Osteocyte (in vitro differentiated cells): ENCODE measurements around the gene ROS1. TPM values are rescaled to one million over a fixed set of nuclear protein-coding genes. Genes with fewer than 3 reads are reported as not detected.

Experiments used
- DNase-seq: peaks from one replicate; pipeline ENCODE4 v3.0.0; 2021; ENCODE audit warnings: mixed read lengths; ENCODE audit not compliant: unreplicated experiment; ENCODE audit errors: extremely low spot score
- H3K27ac Mint-ChIP-seq: one replicate; pipeline ENCODE4 v1.8.0; 2021; ENCODE audit warnings: mild to moderate bottlenecking, mixed read lengths; ENCODE audit not compliant: unreplicated experiment
- H3K27me3 Mint-ChIP-seq: one replicate; pipeline ENCODE4 v1.8.0; 2021; ENCODE audit warnings: mixed read lengths; ENCODE audit not compliant: unreplicated experiment
- H3K36me3 Mint-ChIP-seq: one replicate; pipeline ENCODE4 v1.8.0; 2021; ENCODE audit warnings: mixed read lengths; ENCODE audit not compliant: unreplicated experiment
- H3K4me1 Mint-ChIP-seq: one replicate; pipeline ENCODE4 v1.8.0; 2021; ENCODE audit warnings: mixed read lengths; ENCODE audit not compliant: unreplicated experiment
- H3K4me3 Mint-ChIP-seq: one replicate; pipeline ENCODE4 v1.8.0; 2021; ENCODE audit warnings: mild to moderate bottlenecking, moderate library complexity, mixed read lengths; ENCODE audit not compliant: unreplicated experiment
- H3K9me3 Mint-ChIP-seq: one replicate; pipeline ENCODE4 v1.8.0; 2021; ENCODE audit warnings: mixed read lengths; ENCODE audit not compliant: unreplicated experiment
- CTCF ChIP-seq: fragments of 200-600 bp; sonication (generic); IDR thresholded peaks from 2 replicates; pipeline ENCODE4 v1.5.0; 2021; ENCODE audit warnings: antibody characterized with exemption, mild to moderate bottlenecking, moderate library complexity
- total RNA-seq: library from RNA; stranded (reverse); gene quantifications from 2 replicates; pipeline ENCODE4 v1.2.1, GENCODE V29; 2021

Gene ROS1
- total RNA-seq, 1 donor from 2014 or later, result not detected

- no peak for TF ChIP-seq CTCF
- DNase-seq, result no peak
- Mint-ChIP-seq H3K4me3 (no peak overlapping the region), H3K4me1 (no peaks in the 10 kb centered on the region), H3K27ac (no peak overlapping the region), H3K9me3 (no peaks in the 10 kb centered on the region), H3K36me3 (no peaks in the 10 kb centered on the region), H3K27me3 (peaks cover 2% of the 10 kb centered on the region)
These were observed 114.0 kb downstream of the ROS1 start for GRCh38 chr6:117311726-117312125.

GRCh38 chr6:117311310-117311709 is 114.4 kb downstream of the ROS1 start:
- Mint-ChIP-seq H3K4me1 (no peaks in the 10 kb centered on the region), H3K27me3 (peaks cover 2% of the 10 kb centered on the region), H3K4me3 (no peak overlapping the region), H3K36me3 (no peaks in the 10 kb centered on the region), H3K27ac (no peak overlapping the region), H3K9me3 (no peaks in the 10 kb centered on the region)
- DNase-seq, result no peak
- TF ChIP-seq CTCF, result no peak

GRCh38 chr6:117309611-117310010 is 116.1 kb downstream of the ROS1 start:
- Mint-ChIP-seq H3K4me3 (no peak overlapping the region), H3K36me3 (no peaks in the 10 kb centered on the region), H3K4me1 (no peaks in the 10 kb centered on the region), H3K27me3 (peaks cover 2% of the 10 kb centered on the region), H3K27ac (no peak overlapping the region), H3K9me3 (no peaks in the 10 kb centered on the region)
- DNase-seq, result no peak
- no peak for TF ChIP-seq CTCF

- H3K4me1 Mint-ChIP-seq, result no peaks in the 10 kb centered on the region
- H3K27ac Mint-ChIP-seq, result no peak overlapping the region
- peaks cover 2% of the 10 kb centered on the region for H3K27me3 Mint-ChIP-seq
- no peak for TF ChIP-seq CTCF
- DNase-seq, result no peak
- no peaks in the 10 kb centered on the region for H3K36me3 Mint-ChIP-seq
- H3K9me3 Mint-ChIP-seq, result no peaks in the 10 kb centered on the region
- no peak overlapping the region for H3K4me3 Mint-ChIP-seq
These were observed 116.7 kb downstream of the ROS1 start for GRCh38 chr6:117309069-117309468.

- Mint-ChIP-seq H3K9me3 (no peaks in the 10 kb centered on the region), H3K4me1 (no peaks in the 10 kb centered on the region), H3K27me3 (peaks cover 2% of the 10 kb centered on the region), H3K36me3 (no peaks in the 10 kb centered on the region), H3K4me3 (no peak overlapping the region), H3K27ac (no peak overlapping the region)
- no peak for TF ChIP-seq CTCF
- DNase-seq, result no peak
These were observed 118.1 kb downstream of the ROS1 start for GRCh38 chr6:117307655-117308054.
